K562 (cell line): Measurements from ENCODE around the gene LIAS.

ENCODE experiments used
- FOSL1 ChIP-seq: fragments of 200-800 bp; sonication (Bioruptor generic); conservative IDR thresholded peaks from 2 replicates; pipeline ENCODE4 v1.6.1; 2016; ENCODE audit warnings: missing genetic modification characterization, missing compliant biosample characterization
- POLR2G ChIP-seq: fragments of 200-400 bp; formaldehyde crosslinking; IDR thresholded peaks from 2 replicates; pipeline ENCODE4 v1.6.1; 2017; ENCODE audit warnings: low read depth, mild to moderate bottlenecking, antibody characterized with exemption, low read length, moderate library complexity
- RFX5 ChIP-seq: IDR thresholded peaks from 2 replicates; pipeline ENCODE4 v1.6.1; 2011; ENCODE audit warnings: low read depth, mild to moderate bottlenecking, improper control_type of control experiment, low read length
- VEZF1 ChIP-seq: fragments of 200-800 bp; sonication (Bioruptor generic); IDR thresholded peaks from 2 replicates; pipeline ENCODE4 v1.6.1; 2017; ENCODE audit warnings: missing genetic modification characterization, missing compliant biosample characterization

GRCh38 chr4:39502019-39502663 is 43.3 kb downstream of the LIAS start:
- TF ChIP-seq POLR2G (no peak), VEZF1 (no peak), FOSL1 (no peak), RFX5 (no peak)
